Right lobe of liver (tissue), 6 donors: ENCODE data around the gene IL2RA. TPM values are rescaled to one million over a fixed set of nuclear protein-coding genes. Genes with fewer than 3 reads are reported as not detected.

Experiments
- ATAC-seq, 4 donors: fragments of 200-7000 bp; cut with Tn5 transposase; one replicate each; pipeline ENCODE4 v1.9.1; 2020; ENCODE audit warnings: mild to moderate bottlenecking in 4 of 4, moderate library complexity in 4 of 4
- DNase-seq, 3 donors: peaks; one replicate each; pipeline ENCODE4 v3.0.0-alpha.2; 2020
- H3K27ac ChIP-seq, 3 donors: fragments of 200-600 bp; one replicate each; pipeline ENCODE4 v1.8.0; 2022
- H3K27me3 ChIP-seq, 2 donors: fragments of 200-600 bp; one replicate each; pipeline ENCODE4 v1.8.0; 2022
- H3K36me3 ChIP-seq, 4 donors: fragments of 200-600 bp; sonication (generic) in 1 of 4; one replicate each; pipeline versions ENCODE4 v1.5.1 to v1.8.0; 2017 to 2022; ENCODE audit warnings: control low read depth in 1 of 4
- H3K4me1 ChIP-seq, 4 donors: fragments of 200-600 bp; sonication (generic) in 1 of 4; one replicate each; pipeline versions ENCODE4 v1.5.1 to v1.8.0; 2017 to 2022; ENCODE audit warnings: control low read depth in 1 of 4
- H3K4me3 ChIP-seq, 3 donors: fragments of 200-600 bp; one replicate each; pipeline ENCODE4 v1.8.0; 2022
- H3K9me3 ChIP-seq, 4 donors: fragments of 200-600 bp; sonication (generic) in 1 of 4; one replicate each; pipeline versions ENCODE4 v1.5.1 to v1.8.0; 2017 to 2022; ENCODE audit warnings: control low read depth in 1 of 4
- CTCF ChIP-seq, 4 donors: fragments of 200-600 bp in 3 of 4; fragments of 450-650 bp in 1 of 4; IDR thresholded peaks; one replicate each; pipeline versions ENCODE4 v1.5.1 to v1.8.0; 2016 to 2022; ENCODE audit warnings: antibody characterized with exemption in 4 of 4, mild to moderate bottlenecking in 2 of 4
- POLR2A ChIP-seq: fragments of 450-650 bp; IDR thresholded peaks from one replicate; pipeline ENCODE4 v1.6.1; 2017; ENCODE audit warnings: antibody characterized with exemption, mild to moderate bottlenecking
- WGBS: methylation state at CpG from one replicate; pipeline ENCODE4 v1.1.6; 2018; ENCODE audit warnings: low coverage, low lambda C conversion rate; ENCODE audit not compliant: insufficient coverage; ENCODE audit errors: missing lambda C conversion rate; 5-methylcytosine and 5-hydroxymethylcytosine counted together
- intact Hi-C, 2 donors: fragments of 100-400 bp; cut with DNase I; formaldehyde crosslinking; loops; one replicate each; pipeline versions ENCODE4 v1.11.2 to v1.14.1; 2022
- total RNA-seq, 6 experiments: library from RNA; depleted of rRNA in 2 of 6; stranded (reverse); fragments of >200 nt in 2 of 6; fragmentation: NEBNext Ultra II Directional in 3 of 6; extraction: Animal tissue kit (Norgen Biotek cat#: 25700) in 3 of 6; gene quantifications; one replicate each; pipeline versions ENCODE4 v1.1.0 to v1.2.4, GENCODE V29; 2016 to 2023
- donor health status: DM: no; HTN: yes; CAD: no.
- donor health status: DM: no; HTN: no; CAD: no.
- donor health status: DM: no; HTN: no; CAD: no.
- donor health status: DM: no; HTN: yes; CAD: no.
- donor health status: DM: no; HTN: yes; CAD: no.

IL2RA gene
- total RNA-seq, 6 experiments from 2014 or later = 0.22 to 3.1 (median 0.97) TPM; not detected in 2

- TF ChIP-seq CTCF (IDR thresholded peaks at IDR 0.05) (no peak), POLR2A (no peak)
- intact Hi-C loops = no loop called here
- Histone ChIP-seq H3K27ac (peak overlapping the region; percentile 19 to 78 (median 47)), H3K9me3 (no peaks in the 10 kb centered on the region), H3K27me3 (no peaks in the 10 kb centered on the region), H3K36me3 (no peaks in the 10 kb centered on the region), H3K4me3 (no peak overlapping the region), H3K4me1 (peaks cover 0 to 22% (median 8%) of the 10 kb centered on the region in 4 donors)
- WGBS = 85% methylated on average over 4 of the region's 4 CpGs
- no peak for DNase-seq
- no peak for ATAC-seq
Observed at GRCh38 chr10:6053303-6053702, 8.9 kb downstream of the IL2RA start.

- no peaks in the 10 kb centered on the region for H3K27me3 ChIP-seq
- ATAC-seq = no peak
- H3K36me3 ChIP-seq = no peaks in the 10 kb centered on the region
- intact Hi-C loops = no loop called here
- H3K27ac ChIP-seq = no peak overlapping the region
- no peak overlapping the region for H3K4me3 ChIP-seq
- no peaks in the 10 kb centered on the region for H3K9me3 ChIP-seq
- no peak for DNase-seq
- 59% methylated on average over 7 of the region's 17 CpGs for WGBS
- TF ChIP-seq CTCF (IDR thresholded peaks at IDR 0.05) (no peak), POLR2A (no peak)
- peaks cover 0 to 22% (median 8%) of the 10 kb centered on the region in 4 donors for H3K4me1 ChIP-seq
Observed at GRCh38 chr10:6052247-6053221, 9.6 kb downstream of the IL2RA start.

GRCh38 chr10:6050801-6051445 lies 11.2 kb downstream of the IL2RA start:
- Histone ChIP-seq H3K27me3 (no peaks in the 10 kb centered on the region), H3K4me3 (peak overlapping the region; percentile 27 to 48 (median 27)), H3K4me1 (peaks cover 0 to 22% (median 8%) of the 10 kb centered on the region in 4 donors), H3K9me3 (no peaks in the 10 kb centered on the region), H3K36me3 (no peaks in the 10 kb centered on the region), H3K27ac (peak overlapping the region; percentile 72 to 79 (median 76))
- WGBS = 0% methylated on average over 18 of the region's 18 CpGs
- peak; percentile 79 to 82 (median 82) for DNase-seq
- TF ChIP-seq POLR2A (peak; percentile 29), CTCF (IDR thresholded peaks at IDR 0.05) (peak; percentile 24 to 59 (median 56))
- intact Hi-C loops = no loop called here
- peak; percentile 86 to 91 (median 88) for ATAC-seq

GRCh38 chr10:6049031-6049400 lies 13.2 kb downstream of the IL2RA start:
- Histone ChIP-seq H3K27me3 (no peaks in the 10 kb centered on the region), H3K27ac (no peak overlapping the region), H3K9me3 (no peaks in the 10 kb centered on the region), H3K4me1 (peaks cover 0 to 16% (median 5%) of the 10 kb centered on the region in 4 donors), H3K4me3 (no peak overlapping the region), H3K36me3 (no peaks in the 10 kb centered on the region)
- TF ChIP-seq POLR2A (no peak), CTCF (IDR thresholded peaks at IDR 0.05) (no peak)
- intact Hi-C loops = no loop called here
- WGBS = no CpG with 5 or more reads among the region's 2 CpGs
- DNase-seq = no peak
- no peak for ATAC-seq
